HUES6 (cell line): ENCODE measurements around the gene ZFP90.

Experiments used
- H3K27ac ChIP-seq: 2 replicates; pipeline ENCODE4 v1.7.0; 2013; ENCODE audit warnings: low read depth, mild to moderate bottlenecking, low read length, inconsistent platforms
- H3K27me3 ChIP-seq: 2 replicates; pipeline ENCODE4 v1.6.1; 2013; ENCODE audit warnings: low read length; ENCODE audit not compliant: control insufficient read depth, insufficient read depth
- H3K36me3 ChIP-seq: 2 replicates; pipeline ENCODE4 v1.6.1; 2013; ENCODE audit warnings: low read length; ENCODE audit not compliant: control insufficient read depth, insufficient read depth
- H3K4me1 ChIP-seq: 2 replicates; pipeline ENCODE4 v1.6.1; 2013; ENCODE audit warnings: low read length; ENCODE audit not compliant: control insufficient read depth, insufficient read depth
- H3K4me3 ChIP-seq: 2 replicates; pipeline ENCODE4 v1.5.1; 2013; ENCODE audit warnings: low read depth, low read length
- H3K9ac ChIP-seq: one replicate; pipeline ENCODE4 v1.6.1; 2013; ENCODE audit warnings: mild to moderate bottlenecking, low read length
- H3K9me3 ChIP-seq: 2 replicates; pipeline ENCODE4 v1.6.1; 2013; ENCODE audit warnings: low read depth, low read length; ENCODE audit not compliant: control insufficient read depth, insufficient read depth

Gene ZFP90

GRCh38 chr16:68503334-68503733 lies 35.8 kb upstream of the ZFP90 start:
- Histone ChIP-seq H3K4me1 (no peaks in the 10 kb centered on the region), H3K27me3 (peaks cover 8% of the 10 kb centered on the region; the same call in 1 of the 2 replicates)

GRCh38 chr16:68504066-68504465 lies 35.0 kb upstream of the ZFP90 start:
- Histone ChIP-seq H3K4me1 (no peaks in the 10 kb centered on the region), H3K4me3 (no peak overlapping the region), H3K36me3 (no peaks in the 10 kb centered on the region), H3K9ac (no peak overlapping the region), H3K9me3 (no peaks in the 10 kb centered on the region), H3K27ac (no peak overlapping the region), H3K27me3 (peaks cover 11% of the 10 kb centered on the region; the same call in 1 of the 2 replicates)

More at GRCh38 chr16:68503334-68503733, 35.8 kb upstream of the ZFP90 start:
- no peak overlapping the region for H3K4me3 ChIP-seq
- H3K27ac ChIP-seq: no peak overlapping the region
- H3K9ac ChIP-seq: no peak overlapping the region
- no peaks in the 10 kb centered on the region for H3K9me3 ChIP-seq
- H3K36me3 ChIP-seq: no peaks in the 10 kb centered on the region

- Histone ChIP-seq H3K9ac (no peak overlapping the region), H3K9me3 (no peaks in the 10 kb centered on the region), H3K27ac (no peak overlapping the region), H3K36me3 (no peaks in the 10 kb centered on the region), H3K4me1 (no peaks in the 10 kb centered on the region), H3K27me3 (peaks cover 20% of the 10 kb centered on the region; the same call in 1 of the 2 replicates), H3K4me3 (no peak overlapping the region)
These were observed 32.6 kb upstream of the ZFP90 start for GRCh38 chr16:68506331-68507053.

- Histone ChIP-seq H3K4me3 (no peak overlapping the region), H3K9me3 (no peaks in the 10 kb centered on the region), H3K36me3 (no peaks in the 10 kb centered on the region), H3K9ac (no peak overlapping the region), H3K27ac (no peak overlapping the region), H3K27me3 (peaks cover 18% of the 10 kb centered on the region; the same call in 1 of the 2 replicates), H3K4me1 (no peaks in the 10 kb centered on the region)
These were observed 31.1 kb upstream of the ZFP90 start for GRCh38 chr16:68508013-68508412.

GRCh38 chr16:68508641-68509240 lies 30.4 kb upstream of the ZFP90 start:
- Histone ChIP-seq H3K4me1 (no peaks in the 10 kb centered on the region), H3K27me3 (peaks cover 15% of the 10 kb centered on the region; the same call in 1 of the 2 replicates)

GRCh38 chr16:68509381-68509780 lies 29.7 kb upstream of the ZFP90 start:
- H3K4me1 ChIP-seq: no peaks in the 10 kb centered on the region
- H3K27ac ChIP-seq: no peak overlapping the region
- no peaks in the 10 kb centered on the region for H3K9me3 ChIP-seq
- H3K4me3 ChIP-seq: no peak overlapping the region
- no peaks in the 10 kb centered on the region for H3K36me3 ChIP-seq
- peaks cover 15% of the 10 kb centered on the region; the same call in 1 of the 2 replicates for H3K27me3 ChIP-seq
- no peak overlapping the region for H3K9ac ChIP-seq

More at GRCh38 chr16:68508641-68509240, 30.4 kb upstream of the ZFP90 start:
- Histone ChIP-seq H3K9ac (no peak overlapping the region), H3K4me3 (no peak overlapping the region), H3K27ac (no peak overlapping the region), H3K9me3 (no peaks in the 10 kb centered on the region), H3K36me3 (no peaks in the 10 kb centered on the region)

- Histone ChIP-seq H3K4me1 (no peaks in the 10 kb centered on the region), H3K27ac (no peak overlapping the region), H3K9ac (no peak overlapping the region)
These were observed 28.3 kb upstream of the ZFP90 start for GRCh38 chr16:68510775-68511174.

GRCh38 chr16:68512183-68512582 lies 26.9 kb upstream of the ZFP90 start:
- no peak overlapping the region for H3K27ac ChIP-seq
- H3K27me3 ChIP-seq: peaks cover 12% of the 10 kb centered on the region; the same call in 1 of the 2 replicates
- H3K4me1 ChIP-seq: no peaks in the 10 kb centered on the region
- no peak overlapping the region for H3K4me3 ChIP-seq
- H3K9me3 ChIP-seq: no peaks in the 10 kb centered on the region
- no peak overlapping the region for H3K9ac ChIP-seq
- H3K36me3 ChIP-seq: no peaks in the 10 kb centered on the region

More at GRCh38 chr16:68510775-68511174, 28.3 kb upstream of the ZFP90 start:
- Histone ChIP-seq H3K27me3 (peaks cover 15% of the 10 kb centered on the region; the same call in 1 of the 2 replicates), H3K4me3 (no peak overlapping the region), H3K9me3 (no peaks in the 10 kb centered on the region), H3K36me3 (no peaks in the 10 kb centered on the region)

GRCh38 chr16:68512742-68513141 lies 26.3 kb upstream of the ZFP90 start:
- Histone ChIP-seq H3K36me3 (no peaks in the 10 kb centered on the region), H3K9ac (no peak overlapping the region), H3K4me3 (no peak overlapping the region), H3K27ac (no peak overlapping the region), H3K4me1 (no peaks in the 10 kb centered on the region), H3K9me3 (no peaks in the 10 kb centered on the region), H3K27me3 (peaks cover 12% of the 10 kb centered on the region; the same call in 1 of the 2 replicates)

GRCh38 chr16:68514511-68514910 lies 24.6 kb upstream of the ZFP90 start:
- Histone ChIP-seq H3K4me3 (no peak overlapping the region), H3K36me3 (no peaks in the 10 kb centered on the region), H3K9me3 (no peaks in the 10 kb centered on the region), H3K27me3 (peaks cover 5% of the 10 kb centered on the region; the same call in 1 of the 2 replicates), H3K9ac (no peak overlapping the region), H3K4me1 (no peaks in the 10 kb centered on the region), H3K27ac (no peak overlapping the region)

- peaks cover 8% of the 10 kb centered on the region for H3K27me3 ChIP-seq
- no peak overlapping the region for H3K9ac ChIP-seq
- no peak overlapping the region for H3K27ac ChIP-seq
These were observed 21.4 kb upstream of the ZFP90 start for GRCh38 chr16:68517606-68518166.

More at GRCh38 chr16:68517606-68518166, 21.4 kb upstream of the ZFP90 start:
- H3K4me1 ChIP-seq: no peaks in the 10 kb centered on the region
- H3K4me3 ChIP-seq: no peak overlapping the region
- no peaks in the 10 kb centered on the region for H3K9me3 ChIP-seq
- no peaks in the 10 kb centered on the region for H3K36me3 ChIP-seq
